Tibial nerve (tissue), 4 donors: ENCODE results near the gene MTURN.

Source experiments
- CTCF ChIP-seq, 5 experiments: fragments of 200-600 bp in 3 of 5; fragments of 450-650 bp in 2 of 5; sonication (generic) in 3 of 5; IDR thresholded peaks; one replicate each; pipeline ENCODE4 v1.5.1; 2016 to 2019; ENCODE audit warnings: antibody characterized with exemption in 5 of 5, mild to moderate bottlenecking in 3 of 5, moderate library complexity in 2 of 5
- EP300 ChIP-seq, 2 donors: sonication (generic); formaldehyde crosslinking; IDR thresholded peaks; one replicate each; pipeline ENCODE4 v1.6.1; 2017; ENCODE audit warnings: antibody characterized with exemption in 2 of 2, mild to moderate bottlenecking in 1 of 2
- POLR2A ChIP-seq, 2 donors: fragments of 450-650 bp; IDR thresholded peaks; one replicate each; pipeline ENCODE4 v1.6.1; 2017; ENCODE audit warnings: antibody characterized with exemption in 2 of 2, mild to moderate bottlenecking in 2 of 2, moderate library complexity in 2 of 2

DNA sequence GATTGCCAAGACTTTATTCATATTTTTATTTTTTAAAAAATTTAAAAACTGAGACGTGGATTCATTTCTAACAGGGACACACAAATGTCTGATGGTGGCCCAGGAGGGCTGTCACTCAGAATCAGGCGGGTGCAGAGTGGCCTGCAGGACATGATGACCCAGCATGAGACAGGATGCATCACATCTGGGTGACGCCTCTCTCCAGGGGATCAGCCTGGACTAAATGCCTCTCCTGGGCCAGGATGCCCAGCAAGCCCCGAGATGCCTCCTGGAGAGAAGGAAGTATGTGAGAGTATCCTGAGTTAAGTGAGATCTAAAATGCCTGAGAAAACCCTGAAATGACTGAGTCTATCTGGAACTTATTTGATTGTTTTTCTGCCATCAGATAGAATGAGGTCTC lies 16.9 kb upstream of the MTURN start:
- TF ChIP-seq CTCF (IDR thresholded peaks at IDR 0.05) = no peak
- no peak for TF ChIP-seq EP300 (IDR thresholded peaks at IDR 0.05)
- TF ChIP-seq POLR2A (IDR thresholded peaks at IDR 0.05) = no peak
